Measurements from ENCODE around the gene SP100. TPM values are rescaled to one million over a fixed set of nuclear protein-coding genes. Genes with fewer than 3 reads are reported as not detected.
"Not testable (repeated sequence)": the region's sequence is repeated elsewhere in the genome, so short reads cannot be mapped to it uniquely, and the experiment has no call there.

SP100 gene
- total RNA-seq, 2 experiments from 2014 or later: 152 to 157 TPM

DNA sequence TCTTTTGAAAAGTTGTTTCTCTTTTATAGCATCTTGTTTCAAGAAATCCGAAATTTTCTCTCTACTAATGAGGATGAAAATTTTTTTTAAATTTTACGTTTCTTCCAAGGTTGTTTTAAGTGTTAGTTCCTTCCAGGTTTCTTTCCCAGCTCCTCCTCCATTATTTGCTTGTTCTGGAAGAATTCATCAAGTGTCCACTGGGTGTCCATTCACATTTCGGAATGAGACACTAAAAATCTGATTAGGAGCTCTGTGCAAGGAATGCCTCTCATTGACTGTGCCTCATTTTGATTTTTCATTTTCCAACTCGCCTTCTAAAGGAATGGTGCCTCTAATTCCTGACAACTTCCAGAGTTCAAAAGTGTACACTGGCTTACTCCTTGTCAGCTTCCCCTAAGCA lies 6.1 kb downstream of the SP100 start:
- no peak overlapping the region for H3K4me3 Mint-ChIP-seq
- CTCF ChIA-PET: interaction anchor here (1.1 to 1.3 kb wide), 2 partner anchors 34 to 93 kb away, joined by 3 to 4 read pairs; no protein-coding TSS in a partner anchor
- H3K27ac Mint-ChIP-seq: no peak overlapping the region
- no peaks in the 10 kb centered on the region for H3K9me3 Mint-ChIP-seq
- DNase-seq: no peak
- intact Hi-C loops (cut with micrococcal nuclease): no loop called here
- peaks cover 83% of the 10 kb centered on the region for H3K4me1 Mint-ChIP-seq (ENCODE audit: low read depth)
- POLR2A ChIA-PET: interaction anchor here (1.1 to 1.2 kb wide), 2 partner anchors 11 to 188 kb away, joined by 3 read pairs; no protein-coding TSS in a partner anchor
- no peaks in the 10 kb centered on the region for H3K27me3 Mint-ChIP-seq
- H3K36me3 Mint-ChIP-seq: peaks cover 56% of the 10 kb centered on the region

DNA sequence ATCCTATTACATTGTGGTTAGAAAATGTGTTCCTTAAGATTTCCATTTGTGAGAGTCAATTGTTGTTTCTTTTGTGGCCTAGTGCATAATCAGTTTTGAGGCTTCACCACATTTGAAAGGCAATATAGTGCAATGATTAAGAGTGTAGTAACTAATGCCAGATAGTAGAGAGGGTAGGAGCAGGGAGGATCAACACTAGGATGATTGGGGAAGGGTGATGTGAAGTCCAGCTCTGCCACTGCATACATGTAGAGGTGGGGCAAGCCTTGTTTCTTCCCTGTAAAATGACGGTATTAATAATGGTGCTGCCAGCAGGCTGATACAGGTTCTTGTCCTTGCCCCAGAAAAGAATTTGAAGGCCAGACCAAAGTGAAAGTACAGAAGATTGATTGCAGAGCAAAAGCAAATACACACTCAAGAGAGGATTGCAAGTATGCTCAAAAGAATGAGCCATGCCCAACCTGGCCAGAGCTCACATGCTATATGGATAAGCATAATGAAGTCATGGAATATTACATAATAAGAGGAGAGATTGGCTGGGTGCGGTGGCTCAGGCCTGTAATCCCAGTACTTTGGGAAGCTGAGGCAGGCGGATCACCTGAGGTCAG lies 8.0 kb downstream of the SP100 start:
- Mint-ChIP-seq H3K27me3 (no peaks in the 10 kb centered on the region), H3K4me3 (peak overlapping the region; percentile 20), H3K4me1 (ENCODE audit: low read depth) (peaks cover 79% of the 10 kb centered on the region), H3K9me3 (peaks cover 5% of the 10 kb centered on the region), H3K36me3 (peaks cover 57% of the 10 kb centered on the region), H3K27ac (peak overlapping the region; percentile 25)
- intact Hi-C loops (cut with micrococcal nuclease): no loop called here
- POLR2A ChIA-PET: no interaction called here
- CTCF ChIA-PET: no interaction called here
- no peak for DNase-seq

DNA sequence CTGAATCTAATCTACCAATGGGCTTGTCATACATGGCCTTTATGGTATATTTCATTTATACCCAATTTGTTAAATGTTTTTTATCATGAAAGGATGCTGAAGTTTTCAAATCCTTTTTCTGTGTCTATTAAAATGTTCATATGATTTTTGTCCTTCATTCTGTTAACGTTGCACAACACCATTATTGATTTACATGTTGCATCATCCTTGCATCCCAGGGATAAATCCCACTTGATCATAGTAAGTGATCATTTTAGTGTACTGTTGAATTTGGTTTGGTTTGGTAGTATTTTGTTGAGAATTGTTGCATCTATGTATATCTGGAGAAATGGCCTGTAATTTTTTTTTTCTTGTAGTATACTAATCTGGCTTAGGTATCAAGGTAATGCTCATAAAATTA lies 9.4 kb downstream of the SP100 start:
- CTCF ChIA-PET: no interaction called here
- H3K4me3 Mint-ChIP-seq: no peak overlapping the region
- POLR2A ChIA-PET: no interaction called here
- intact Hi-C loops (cut with micrococcal nuclease): no loop called here
- peaks cover 66% of the 10 kb centered on the region for H3K36me3 Mint-ChIP-seq
- H3K9me3 Mint-ChIP-seq: peaks cover 16% of the 10 kb centered on the region
- no peak for DNase-seq
- H3K27me3 Mint-ChIP-seq: no peaks in the 10 kb centered on the region
- peak overlapping the region; percentile 18 for H3K27ac Mint-ChIP-seq
- H3K4me1 Mint-ChIP-seq (ENCODE audit: low read depth): peaks cover 75% of the 10 kb centered on the region

DNA sequence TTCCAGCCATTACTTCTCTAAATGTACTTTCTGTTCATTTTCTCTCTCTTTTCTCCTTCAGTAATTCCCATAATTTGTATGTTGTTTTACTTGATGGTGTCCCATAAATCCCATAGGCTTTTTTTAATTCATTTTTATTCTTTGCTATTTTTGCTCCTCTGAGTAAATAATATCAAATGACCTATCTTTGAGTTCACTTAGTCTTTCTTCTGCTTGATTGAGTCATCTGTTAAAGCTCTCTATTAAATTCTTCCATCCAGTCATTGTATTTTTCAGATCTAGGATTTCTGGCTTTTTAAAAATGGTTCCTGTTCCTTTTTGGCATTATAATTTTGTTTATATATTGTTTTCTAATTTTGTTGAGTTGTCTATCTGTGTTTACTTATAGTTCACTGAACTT lies 13.5 kb downstream of the SP100 start:
- Mint-ChIP-seq H3K27me3 (no peaks in the 10 kb centered on the region), H3K36me3 (peaks cover 54% of the 10 kb centered on the region), H3K27ac (no peak overlapping the region), H3K4me3 (no peak overlapping the region), H3K9me3 (peaks cover 19% of the 10 kb centered on the region), H3K4me1 (ENCODE audit: low read depth) (peaks cover 62% of the 10 kb centered on the region)
- ChIA-PET POLR2A (interaction anchor here (0.7 kb wide), 1 partner anchor 108 kb away, joined by 3 read pairs; no protein-coding TSS in a partner anchor), CTCF (no interaction called here)
- no peak for DNase-seq
- intact Hi-C loops (cut with micrococcal nuclease): no loop called here

DNA sequence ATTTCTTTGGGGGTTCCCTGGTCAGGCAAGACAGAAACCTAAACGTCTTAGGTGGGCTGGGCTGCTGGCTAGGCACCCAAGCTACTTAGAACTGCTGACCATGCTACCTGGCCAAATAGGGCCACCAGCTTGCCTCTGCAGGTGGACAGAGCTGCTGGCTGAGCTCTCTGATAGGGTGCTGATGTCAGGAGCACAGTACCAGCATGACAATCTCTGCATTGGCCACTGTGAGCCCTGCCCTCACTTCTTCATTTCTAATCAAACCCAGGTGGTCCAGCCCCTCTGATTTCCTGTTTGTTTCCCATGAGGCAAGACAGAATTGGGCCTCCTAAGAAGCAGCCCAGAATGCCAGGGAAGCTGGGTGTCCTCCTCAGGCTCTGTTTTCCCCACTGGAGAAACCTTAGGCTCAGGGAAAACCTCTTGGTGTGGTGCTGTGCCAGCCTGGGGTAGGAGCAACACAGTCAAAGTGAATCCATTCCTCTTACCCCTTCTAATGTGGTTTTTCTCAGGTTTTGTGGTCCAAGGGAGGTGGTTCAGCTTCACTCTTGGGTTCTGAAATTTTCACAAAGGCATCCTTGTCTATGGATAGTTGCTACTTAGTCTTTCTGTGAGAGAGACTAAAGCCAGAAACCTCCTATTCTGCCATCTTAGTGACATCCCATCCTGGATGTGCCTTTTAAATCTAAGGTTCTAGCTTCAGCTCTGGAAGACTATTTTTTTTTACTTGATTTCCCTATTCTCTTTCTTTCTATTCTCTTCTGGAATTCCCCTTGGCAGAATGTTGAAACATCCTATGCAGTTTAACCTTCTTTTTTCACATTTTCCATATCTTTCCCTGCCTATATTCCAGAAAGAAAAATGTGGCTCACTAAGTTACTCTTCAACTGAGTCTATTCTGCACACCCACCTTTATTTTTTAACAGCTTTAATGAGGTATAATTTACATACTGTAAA lies 15.2 kb downstream of the SP100 start:
- ChIA-PET POLR2A (interaction anchor here (0.6 to 1.0 kb wide), 2 partner anchors 20 to 104 kb away, joined by 3 to 5 read pairs; partner anchors contain the start of gene SP140L), CTCF (no interaction called here)
- no peaks in the 10 kb centered on the region for H3K27me3 Mint-ChIP-seq
- H3K9me3 Mint-ChIP-seq: peaks cover 25% of the 10 kb centered on the region
- no peak for DNase-seq
- no peak overlapping the region for H3K4me3 Mint-ChIP-seq
- peaks cover 53% of the 10 kb centered on the region for H3K36me3 Mint-ChIP-seq
- intact Hi-C loops (cut with micrococcal nuclease): no loop called here
- no peak overlapping the region for H3K27ac Mint-ChIP-seq
- H3K4me1 Mint-ChIP-seq (ENCODE audit: low read depth): peaks cover 58% of the 10 kb centered on the region

DNA sequence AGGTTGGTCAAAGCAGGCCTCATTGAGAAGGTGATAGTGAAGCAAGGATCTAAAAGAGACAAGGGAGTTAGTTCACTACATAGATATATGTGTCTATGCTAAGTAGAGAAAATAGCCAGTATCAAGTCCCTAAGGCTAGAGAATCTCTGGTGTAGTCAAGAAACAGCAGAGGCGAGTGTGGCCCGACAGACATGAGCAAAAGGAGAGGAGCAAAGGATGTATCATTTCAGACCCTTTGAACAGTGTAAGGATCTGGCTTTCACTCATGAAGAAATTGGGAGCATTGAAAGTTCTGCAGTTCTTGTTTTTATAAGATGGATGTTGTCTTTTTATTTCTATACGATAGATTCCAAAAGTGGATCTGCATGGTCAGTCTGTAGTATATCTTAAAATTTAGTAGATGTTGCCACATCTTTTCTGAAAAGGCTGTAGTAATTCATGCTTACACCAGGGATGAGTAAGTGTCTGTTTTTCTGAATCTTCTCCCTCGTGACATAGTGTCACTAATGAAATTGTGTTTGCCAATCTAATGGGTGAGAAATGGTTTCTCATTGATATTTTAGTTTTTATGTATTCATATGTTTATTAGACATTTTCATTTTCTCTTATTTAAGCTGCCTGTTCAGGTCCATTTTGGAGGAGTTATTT lies 18.8 kb downstream of the SP100 start:
- POLR2A ChIA-PET: no interaction called here
- H3K9me3 Mint-ChIP-seq: peaks cover 16% of the 10 kb centered on the region
- H3K36me3 Mint-ChIP-seq: peaks cover 54% of the 10 kb centered on the region
- H3K4me3 Mint-ChIP-seq: no peak overlapping the region
- CTCF ChIA-PET: no interaction called here
- no peaks in the 10 kb centered on the region for H3K27me3 Mint-ChIP-seq
- peaks cover 55% of the 10 kb centered on the region for H3K4me1 Mint-ChIP-seq (ENCODE audit: low read depth)
- DNase-seq: no peak
- peak overlapping the region; percentile 40 for H3K27ac Mint-ChIP-seq
- intact Hi-C loops (cut with micrococcal nuclease): no loop called here

DNA sequence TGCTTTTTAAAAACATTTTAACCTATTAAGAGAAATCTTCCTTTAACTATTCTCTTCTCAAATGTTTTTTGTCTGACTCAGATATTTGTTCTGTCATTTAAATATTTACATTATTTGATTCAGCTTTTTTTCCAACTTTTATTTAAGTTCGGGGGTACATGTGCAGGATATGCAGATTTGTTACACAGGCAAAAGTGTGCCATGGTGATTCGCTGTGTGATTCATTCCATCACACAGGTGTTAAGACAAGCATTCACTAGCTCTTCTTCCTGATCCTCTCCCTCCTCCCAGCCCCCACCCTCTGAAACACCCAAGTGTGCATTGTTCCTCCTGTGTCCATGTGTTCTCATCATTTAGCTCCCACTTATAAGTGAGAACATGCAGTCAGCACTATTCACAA lies 19.4 kb downstream of the SP100 start:
- Mint-ChIP-seq H3K27me3 (no peaks in the 10 kb centered on the region), H3K36me3 (peaks cover 48% of the 10 kb centered on the region), H3K27ac (no peak overlapping the region), H3K4me1 (ENCODE audit: low read depth) (peaks cover 53% of the 10 kb centered on the region), H3K9me3 (peaks cover 11% of the 10 kb centered on the region), H3K4me3 (no peak overlapping the region)
- CTCF ChIA-PET: no interaction called here
- POLR2A ChIA-PET: no interaction called here
- intact Hi-C loops (cut with micrococcal nuclease): no loop called here
- DNase-seq: no peak

DNA sequence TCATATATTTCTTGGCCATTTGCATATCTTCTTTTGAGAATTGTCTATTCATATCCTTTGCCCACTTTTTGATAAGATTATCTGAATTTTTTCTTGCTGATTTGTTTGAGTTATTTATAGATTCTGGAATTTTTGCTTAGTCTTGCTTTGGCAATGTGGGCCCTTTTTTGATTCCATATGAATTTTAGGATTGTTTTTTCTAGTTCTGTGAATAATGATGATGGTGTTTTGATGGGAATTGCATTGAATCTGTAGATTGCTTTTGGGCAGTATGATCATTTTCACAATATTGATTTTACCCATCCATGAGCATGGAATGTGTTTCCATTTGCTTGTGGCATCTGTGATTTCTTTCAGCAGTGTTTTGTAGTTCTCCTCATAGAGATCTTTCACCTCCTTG lies 23.1 kb downstream of the SP100 start:
- CTCF ChIA-PET; POLR2A ChIA-PET; H3K27me3 Mint-ChIP-seq; intact Hi-C loops (cut with micrococcal nuclease); H3K9me3 Mint-ChIP-seq; DNase-seq: not testable (repeated sequence)
- peaks cover 62% of the 10 kb centered on the region for H3K4me1 Mint-ChIP-seq (ENCODE audit: low read depth)
- H3K4me3 Mint-ChIP-seq: peak overlapping the region; percentile 16
- H3K36me3 Mint-ChIP-seq: peaks cover 50% of the 10 kb centered on the region
- H3K27ac Mint-ChIP-seq: peak overlapping the region; percentile 86

DNA sequence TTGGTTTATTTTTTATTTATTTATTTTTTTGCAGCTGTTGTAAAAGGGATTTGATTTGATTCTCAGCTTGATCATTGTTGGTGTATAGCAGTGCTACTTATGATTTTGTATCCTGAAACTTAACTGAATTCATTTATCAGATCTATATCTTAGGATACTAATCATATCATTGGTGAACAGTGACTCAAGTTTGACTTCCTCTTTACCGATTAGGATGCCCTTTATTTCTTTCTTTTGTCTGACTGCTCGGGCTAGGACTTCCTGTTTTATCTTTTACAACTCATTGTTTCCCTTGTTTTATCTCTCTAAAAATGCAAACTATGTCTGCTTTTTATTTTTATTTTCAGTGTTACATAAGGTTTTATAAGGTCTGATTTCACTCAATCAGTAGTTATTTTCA lies 23.6 kb downstream of the SP100 start:
- POLR2A ChIA-PET: no interaction called here
- peak overlapping the region; percentile 68 for H3K4me3 Mint-ChIP-seq
- no peaks in the 10 kb centered on the region for H3K27me3 Mint-ChIP-seq
- intact Hi-C loops (cut with micrococcal nuclease): no loop called here
- H3K36me3 Mint-ChIP-seq: peaks cover 52% of the 10 kb centered on the region
- CTCF ChIA-PET: no interaction called here
- peaks cover 59% of the 10 kb centered on the region for H3K4me1 Mint-ChIP-seq (ENCODE audit: low read depth)
- DNase-seq: no peak
- H3K27ac Mint-ChIP-seq: peak overlapping the region; percentile 86
- H3K9me3 Mint-ChIP-seq: peaks cover 8% of the 10 kb centered on the region

DNA sequence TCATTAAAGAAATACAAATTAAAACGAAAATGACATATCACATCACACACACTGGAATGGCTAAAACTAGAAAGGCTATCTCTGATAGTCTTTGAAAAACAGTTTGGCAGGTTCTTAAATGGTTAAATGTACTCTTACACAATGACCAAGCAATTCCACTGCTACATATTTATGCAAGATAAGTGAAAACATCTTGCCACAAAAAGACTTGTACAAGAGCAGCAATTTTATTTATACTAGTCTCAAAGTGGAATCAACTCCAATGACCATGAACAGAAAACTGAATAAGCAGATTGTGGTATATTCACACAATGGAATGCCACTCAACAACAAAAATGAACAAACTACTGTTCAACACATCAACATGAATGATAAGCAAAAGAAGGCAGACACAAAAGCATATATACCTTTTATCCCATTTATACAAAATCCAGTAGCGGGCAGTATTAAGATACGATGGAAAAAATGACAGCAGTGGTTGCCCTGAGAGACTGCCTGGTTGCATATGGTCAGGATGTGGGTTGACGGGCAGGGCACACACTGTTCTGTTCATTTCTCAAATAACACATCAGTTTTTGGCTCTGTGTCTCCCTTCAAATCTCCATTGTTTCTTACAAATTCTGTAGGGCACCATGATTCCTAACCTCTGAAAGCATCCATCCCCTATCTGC lies 25.4 kb downstream of the SP100 start:
- DNase-seq: peak; percentile 71
- Mint-ChIP-seq H3K27ac (peak overlapping the region; percentile 77), H3K27me3 (no peaks in the 10 kb centered on the region), H3K4me3 (peak overlapping the region; percentile 3), H3K4me1 (ENCODE audit: low read depth) (peaks cover 52% of the 10 kb centered on the region), H3K36me3 (peaks cover 51% of the 10 kb centered on the region), H3K9me3 (peaks cover 2% of the 10 kb centered on the region)
- CTCF ChIA-PET: no interaction called here
- POLR2A ChIA-PET: no interaction called here
- intact Hi-C loops (cut with micrococcal nuclease): loop anchor here (1.0 to 10.0 kb wide), 5 partner anchors 25 to 353 kb away; partner anchors contain the start of genes SP100 and SP140

DNA sequence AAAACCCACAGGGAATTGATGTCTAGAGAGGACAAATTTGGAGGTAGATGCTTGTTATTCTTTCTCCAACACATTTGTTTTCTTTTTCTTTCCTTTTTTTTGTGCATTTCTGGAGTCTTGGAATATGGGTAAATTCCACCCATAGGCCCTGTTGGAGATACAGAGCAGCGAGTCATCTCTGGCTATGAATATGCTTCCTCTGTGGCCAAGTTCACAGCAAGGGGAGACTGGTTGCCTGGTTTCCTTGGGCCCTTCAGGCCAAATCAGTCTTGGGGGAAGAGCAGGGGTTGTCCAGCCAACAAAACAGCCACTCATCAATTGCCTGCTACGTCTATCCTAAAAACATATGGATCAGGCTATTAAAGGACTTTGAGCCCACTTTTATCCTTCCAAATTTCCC lies 27.5 kb downstream of the SP100 start:
- no peaks in the 10 kb centered on the region for H3K9me3 Mint-ChIP-seq
- CTCF ChIA-PET: no interaction called here
- H3K4me1 Mint-ChIP-seq (ENCODE audit: low read depth): peaks cover 73% of the 10 kb centered on the region
- no peak overlapping the region for H3K27ac Mint-ChIP-seq
- H3K4me3 Mint-ChIP-seq: no peak overlapping the region
- DNase-seq: peak; percentile 30
- intact Hi-C loops (cut with micrococcal nuclease): loop anchor here (10.0 kb wide), 2 partner anchors 219 to 351 kb away; partner anchors contain the start of gene SP140
- POLR2A ChIA-PET: no interaction called here
- H3K36me3 Mint-ChIP-seq: peaks cover 60% of the 10 kb centered on the region
- no peaks in the 10 kb centered on the region for H3K27me3 Mint-ChIP-seq

DNA sequence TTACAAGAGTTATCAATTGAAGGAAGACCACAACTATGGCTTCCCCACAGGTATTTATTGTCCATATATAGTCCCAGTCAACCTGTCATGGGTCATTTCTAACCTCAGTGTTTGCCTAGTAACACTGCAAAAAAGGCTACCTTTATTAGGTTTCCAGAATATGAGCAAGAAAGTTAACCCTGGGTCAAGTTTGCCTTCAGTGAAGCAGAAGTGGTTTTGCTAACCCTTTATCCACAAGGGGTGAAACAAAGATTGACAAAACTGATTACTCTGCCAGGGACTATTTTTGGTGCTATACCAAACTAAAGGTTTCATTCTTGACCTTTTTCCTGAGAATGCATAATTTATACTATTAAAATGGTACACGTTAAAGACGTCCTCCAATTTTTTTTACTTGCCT lies 28.8 kb downstream of the SP100 start:
- ChIA-PET CTCF (no interaction called here), POLR2A (no interaction called here)
- DNase-seq: no peak
- no peak overlapping the region for H3K27ac Mint-ChIP-seq
- peaks cover 72% of the 10 kb centered on the region for H3K4me1 Mint-ChIP-seq (ENCODE audit: low read depth)
- H3K36me3 Mint-ChIP-seq: peaks cover 59% of the 10 kb centered on the region
- H3K4me3 Mint-ChIP-seq: no peak overlapping the region
- intact Hi-C loops (cut with micrococcal nuclease): loop anchor here (5.0 to 10.0 kb wide), 4 partner anchors 137 to 350 kb away; partner anchors contain the start of gene SP140
- no peaks in the 10 kb centered on the region for H3K9me3 Mint-ChIP-seq
- H3K27me3 Mint-ChIP-seq: no peaks in the 10 kb centered on the region

Data from activated CD4-positive, alpha-beta memory T cell treated with anti-CD3 and anti-CD28 coated beads for 36 hours (primary cell).